ENCODE measurements around the gene CRB1.

GRCh38 chr1:197469620-197470210, 201.7 kb downstream of the CRB1 start:
- TF ChIP-seq CTCF (IDR thresholded peaks at IDR 0.05) (no peak), POLR2A (IDR thresholded peaks at IDR 0.05) (no peak)
